Immature natural killer cell (primary cell): ENCODE data around the gene RTN4R. TPM values are rescaled to one million over a fixed set of nuclear protein-coding genes. Genes with fewer than 3 reads are reported as not detected.

Source experiments
- DNase-seq, 3 donors: peaks; one replicate each; pipeline ENCODE4 v3.0.0; 2022; ENCODE audit warnings: mixed read lengths in 1 of 3
- H3K27ac Mint-ChIP-seq, 6 donors: one replicate each; pipeline ENCODE4 v1.8.0; 2020; ENCODE audit warnings: mixed read lengths in 6 of 6, mild to moderate bottlenecking in 5 of 6, inconsistent platforms in 4 of 6, moderate library complexity in 3 of 6
- H3K27me3 Mint-ChIP-seq, 3 donors: one replicate each; pipeline ENCODE4 v1.8.0; 2020 to 2021; ENCODE audit warnings: low read depth in 3 of 3, mild to moderate bottlenecking in 3 of 3, mixed read lengths in 3 of 3, moderate library complexity in 3 of 3, inconsistent platforms in 1 of 3
- H3K36me3 Mint-ChIP-seq, 3 donors: one replicate each; pipeline ENCODE4 v1.8.0; 2020; ENCODE audit warnings: mixed read lengths in 3 of 3, inconsistent platforms in 2 of 3, mild to moderate bottlenecking in 2 of 3
- H3K4me1 Mint-ChIP-seq, 2 donors: one replicate each; pipeline ENCODE4 v1.8.0; 2020; ENCODE audit warnings: inconsistent platforms in 2 of 2, mild to moderate bottlenecking in 2 of 2, mixed read lengths in 2 of 2, moderate library complexity in 1 of 2
- H3K4me3 Mint-ChIP-seq, 5 donors: one replicate each; pipeline ENCODE4 v1.8.0; 2020; ENCODE audit warnings: mild to moderate bottlenecking in 5 of 5, mixed read lengths in 5 of 5, inconsistent platforms in 3 of 5, moderate library complexity in 3 of 5
- H3K9me3 Mint-ChIP-seq, 6 donors: one replicate each; pipeline ENCODE4 v1.8.0; 2020; ENCODE audit warnings: mild to moderate bottlenecking in 6 of 6, mixed read lengths in 6 of 6, inconsistent platforms in 4 of 6, moderate library complexity in 3 of 6
- polyA plus RNA-seq, 3 donors: library from polyadenylated mRNA; unstranded; fragments of 300-500 nt; fragmentation: Illumina TruSeq; gene quantifications; one replicate each; pipeline ENCODE4 v1.2.3, GENCODE V29; 2021

Gene RTN4R
- polyA plus RNA-seq, 3 donors from 2014 or later: 1.1 to 3.9 (median 2.2) TPM

- Mint-ChIP-seq H3K27me3 (peaks cover 0 to 2% (median 0%) of the 10 kb centered on the region in 3 donors), H3K4me3 (no peak overlapping the region), H3K4me1 (no peaks in the 10 kb centered on the region), H3K27ac (no peak overlapping the region), H3K36me3 (no peaks in the 10 kb centered on the region), H3K9me3 (no peaks in the 10 kb centered on the region)
- no peak for DNase-seq
Measured at GRCh38 chr22:20256027-20256426, 12.1 kb downstream of the RTN4R start.

- H3K27me3 Mint-ChIP-seq: peaks cover 0 to 2% (median 0%) of the 10 kb centered on the region in 3 donors
- H3K9me3 Mint-ChIP-seq: no peaks in the 10 kb centered on the region
- H3K4me3 Mint-ChIP-seq: no peak overlapping the region
- peaks cover 0 to under 1% of the 10 kb centered on the region in 2 donors for H3K4me1 Mint-ChIP-seq
- no peak for DNase-seq
- H3K36me3 Mint-ChIP-seq: no peaks in the 10 kb centered on the region
- H3K27ac Mint-ChIP-seq: peak overlapping the region in 3 of 6 donors; percentile 5 to 46 (median 42)
Measured at GRCh38 chr22:20254975-20255946, 12.9 kb downstream of the RTN4R start.

DNA sequence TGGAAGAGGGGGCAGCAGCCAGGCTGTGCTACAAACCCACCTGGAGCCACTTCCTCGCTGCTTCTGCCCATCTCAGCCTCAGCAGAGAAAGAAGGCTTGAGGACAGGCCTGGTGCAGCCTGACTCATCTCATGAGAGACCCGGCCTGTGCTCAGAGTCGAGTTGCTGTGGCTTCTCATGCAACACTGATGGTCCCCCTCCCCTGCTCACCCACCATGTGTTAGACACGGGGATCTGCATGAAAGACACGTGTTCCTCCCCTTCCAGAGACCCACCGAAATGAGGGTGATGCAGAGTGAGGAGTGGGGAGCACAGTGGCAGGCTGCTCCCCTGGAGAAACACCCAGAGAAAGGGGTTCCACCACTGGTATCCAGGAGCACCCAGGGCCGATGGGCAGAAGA, 15.0 kb downstream of the RTN4R start:
- Mint-ChIP-seq H3K9me3 (no peaks in the 10 kb centered on the region), H3K4me3 (no peak overlapping the region), H3K36me3 (no peaks in the 10 kb centered on the region), H3K4me1 (peaks cover 0 to 2% of the 10 kb centered on the region in 2 donors), H3K27ac (no peak overlapping the region), H3K27me3 (peaks cover 0 to 3% (median 0%) of the 10 kb centered on the region in 3 donors)
- DNase-seq: no peak

DNA sequence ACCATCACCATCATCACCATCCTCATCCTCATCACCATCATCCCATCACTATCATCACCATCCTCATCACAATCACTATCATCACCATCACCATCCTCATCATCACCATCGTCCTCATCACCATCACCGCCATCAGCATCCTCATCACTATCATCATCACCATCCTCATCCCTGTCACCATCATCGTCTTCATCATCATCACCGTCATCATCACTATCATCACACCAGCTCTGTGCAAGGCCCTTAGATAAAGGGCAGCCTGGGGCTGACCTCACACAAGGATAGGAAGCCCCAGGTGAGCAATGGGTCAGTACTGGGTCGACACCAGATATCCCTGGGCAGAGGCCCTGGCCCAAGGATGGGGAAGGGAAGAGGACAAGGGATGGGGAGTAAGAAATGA, 16.1 kb downstream of the RTN4R start:
- no peaks in the 10 kb centered on the region for H3K9me3 Mint-ChIP-seq
- peaks cover 0 to 3% (median 0%) of the 10 kb centered on the region in 3 donors for H3K27me3 Mint-ChIP-seq
- H3K36me3 Mint-ChIP-seq: no peaks in the 10 kb centered on the region
- H3K4me1 Mint-ChIP-seq: peaks cover 0 to 2% of the 10 kb centered on the region in 2 donors
- no peak for DNase-seq
- H3K4me3 Mint-ChIP-seq: no peak overlapping the region
- H3K27ac Mint-ChIP-seq: no peak overlapping the region

DNA sequence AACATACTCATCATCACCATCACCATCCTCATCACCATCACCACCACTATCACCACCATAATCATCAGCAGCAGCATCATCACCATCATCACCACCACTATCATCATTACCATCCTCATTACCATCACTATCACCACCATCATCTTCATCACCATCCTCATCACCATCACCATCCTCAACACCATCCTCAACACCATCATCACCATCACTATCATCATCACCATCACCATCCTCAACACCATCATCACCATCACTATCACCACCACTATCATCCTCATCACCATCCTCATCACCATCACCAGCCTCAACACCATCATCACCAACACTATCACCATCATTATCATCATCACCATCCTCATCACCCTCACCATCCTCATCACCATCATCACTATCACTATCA, 16.6 kb downstream of the RTN4R start:
- Mint-ChIP-seq H3K36me3 (no peaks in the 10 kb centered on the region), H3K4me3 (no peak overlapping the region), H3K9me3 (no peaks in the 10 kb centered on the region), H3K27me3 (peaks cover 0 to 3% (median 0%) of the 10 kb centered on the region in 3 donors), H3K27ac (no peak overlapping the region), H3K4me1 (peaks cover 0 to 2% of the 10 kb centered on the region in 2 donors)
- no peak for DNase-seq

DNA sequence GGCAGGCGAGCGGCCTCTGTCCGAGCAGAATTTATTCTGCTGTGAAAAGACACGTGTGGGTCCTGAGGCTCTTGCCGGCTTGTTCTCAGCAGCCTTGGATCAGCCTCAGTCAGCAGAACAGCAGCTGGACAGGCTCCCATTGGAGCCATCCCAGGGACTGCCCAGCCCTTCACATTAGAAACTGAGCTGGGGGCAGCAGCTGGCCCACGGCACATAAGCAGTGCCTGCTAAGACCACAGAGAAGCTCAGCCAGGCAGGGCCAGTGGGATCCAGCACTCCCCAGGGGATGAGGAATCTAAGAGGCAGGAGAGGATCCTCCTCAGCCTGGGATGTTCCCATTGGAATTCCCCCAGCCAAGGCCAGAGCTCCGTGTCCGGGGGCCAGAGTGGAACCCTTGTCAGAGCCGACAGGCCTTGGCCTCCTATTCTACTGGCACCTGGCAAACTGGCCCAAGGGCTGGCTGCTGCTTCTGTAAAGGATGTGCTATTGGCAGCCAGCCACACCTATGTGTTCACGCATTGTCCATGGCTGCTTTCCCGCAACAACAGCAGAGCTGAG, 18.2 kb downstream of the RTN4R start:
- no peaks in the 10 kb centered on the region for H3K9me3 Mint-ChIP-seq
- H3K36me3 Mint-ChIP-seq: no peaks in the 10 kb centered on the region
- no peak for DNase-seq
- H3K4me3 Mint-ChIP-seq: no peak overlapping the region
- peaks cover 11 to 13% of the 10 kb centered on the region in 2 donors for H3K4me1 Mint-ChIP-seq
- no peak overlapping the region for H3K27ac Mint-ChIP-seq
- peaks cover 3 to 9% (median 5%) of the 10 kb centered on the region in 3 donors for H3K27me3 Mint-ChIP-seq

DNA sequence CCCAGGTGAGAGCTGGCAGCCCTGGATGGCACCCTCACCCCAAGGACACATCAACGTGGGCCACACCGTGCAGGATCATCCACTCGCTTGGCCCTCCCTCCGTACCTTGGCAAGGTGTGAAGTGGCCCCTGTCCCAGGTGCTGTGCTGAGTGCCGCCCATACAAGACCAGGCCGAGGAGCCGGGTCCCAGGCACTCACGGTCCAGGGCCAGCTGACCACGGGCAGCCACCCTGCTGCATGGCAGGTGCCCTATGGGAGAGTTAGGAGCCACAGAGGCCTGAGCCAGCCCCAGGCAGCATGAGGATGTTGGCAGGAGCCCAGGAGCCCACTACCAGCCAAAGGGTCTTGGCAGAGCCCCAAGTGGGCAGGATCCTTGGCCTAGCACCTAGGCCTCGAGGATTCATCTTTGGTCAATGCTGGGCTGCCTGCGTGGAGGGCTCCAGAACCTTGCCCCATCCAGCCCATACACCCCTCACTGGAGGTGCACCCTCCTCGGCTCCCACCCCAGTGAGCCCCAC, 19.6 kb downstream of the RTN4R start:
- Mint-ChIP-seq H3K27ac (no peak overlapping the region), H3K4me1 (peaks cover 25 to 27% of the 10 kb centered on the region in 2 donors), H3K4me3 (no peak overlapping the region), H3K36me3 (no peaks in the 10 kb centered on the region), H3K27me3 (peaks cover 6 to 12% (median 8%) of the 10 kb centered on the region in 3 donors), H3K9me3 (no peaks in the 10 kb centered on the region)
- DNase-seq: no peak

DNA sequence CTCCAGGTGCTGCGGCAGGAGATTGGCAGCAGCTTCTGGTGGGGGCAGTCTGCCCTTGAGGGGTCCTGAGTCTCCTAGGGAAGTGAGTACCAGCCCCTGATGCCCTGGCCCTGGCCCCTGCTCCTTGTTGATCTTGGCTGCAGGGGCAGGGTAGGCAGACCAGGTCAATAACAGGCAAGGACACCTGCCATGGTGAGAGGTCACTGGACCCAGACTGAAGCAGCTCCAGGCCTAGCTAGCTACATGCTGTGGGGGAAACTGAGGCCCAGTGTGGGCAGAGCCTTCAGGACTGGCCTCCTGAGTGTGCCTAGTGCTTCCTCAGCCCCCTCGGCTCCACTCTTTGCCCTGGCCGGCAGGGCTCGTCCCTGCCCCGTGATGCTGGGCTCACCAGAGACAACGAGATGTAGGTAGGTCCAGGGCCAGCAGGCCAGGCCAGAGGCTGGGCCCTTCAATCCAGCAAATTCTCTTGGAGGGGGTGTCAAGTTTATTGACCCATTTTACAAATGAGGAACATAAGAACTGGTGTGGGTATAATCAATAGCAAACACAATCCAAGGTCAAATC, 20.4 kb downstream of the RTN4R start:
- Mint-ChIP-seq H3K4me3 (no peak overlapping the region), H3K27ac (peak overlapping the region in 3 of 6 donors; percentile 13 to 58 (median 14)), H3K9me3 (no peaks in the 10 kb centered on the region)

GRCh38 chr22:20247010-20247505, 21.1 kb downstream of the RTN4R start:
- Mint-ChIP-seq H3K36me3 (no peaks in the 10 kb centered on the region), H3K9me3 (no peaks in the 10 kb centered on the region), H3K4me1 (peaks cover 29 to 37% of the 10 kb centered on the region in 2 donors), H3K27me3 (peaks cover 6 to 11% (median 8%) of the 10 kb centered on the region in 3 donors), H3K4me3 (no peak overlapping the region), H3K27ac (no peak overlapping the region)
- DNase-seq: no peak

More for the DNA sequence above, 20.4 kb downstream of the RTN4R start:
- peaks cover 29 to 34% of the 10 kb centered on the region in 2 donors for H3K4me1 Mint-ChIP-seq
- no peaks in the 10 kb centered on the region for H3K36me3 Mint-ChIP-seq
- DNase-seq: no peak
- H3K27me3 Mint-ChIP-seq: peaks cover 6 to 11% (median 8%) of the 10 kb centered on the region in 3 donors

DNA sequence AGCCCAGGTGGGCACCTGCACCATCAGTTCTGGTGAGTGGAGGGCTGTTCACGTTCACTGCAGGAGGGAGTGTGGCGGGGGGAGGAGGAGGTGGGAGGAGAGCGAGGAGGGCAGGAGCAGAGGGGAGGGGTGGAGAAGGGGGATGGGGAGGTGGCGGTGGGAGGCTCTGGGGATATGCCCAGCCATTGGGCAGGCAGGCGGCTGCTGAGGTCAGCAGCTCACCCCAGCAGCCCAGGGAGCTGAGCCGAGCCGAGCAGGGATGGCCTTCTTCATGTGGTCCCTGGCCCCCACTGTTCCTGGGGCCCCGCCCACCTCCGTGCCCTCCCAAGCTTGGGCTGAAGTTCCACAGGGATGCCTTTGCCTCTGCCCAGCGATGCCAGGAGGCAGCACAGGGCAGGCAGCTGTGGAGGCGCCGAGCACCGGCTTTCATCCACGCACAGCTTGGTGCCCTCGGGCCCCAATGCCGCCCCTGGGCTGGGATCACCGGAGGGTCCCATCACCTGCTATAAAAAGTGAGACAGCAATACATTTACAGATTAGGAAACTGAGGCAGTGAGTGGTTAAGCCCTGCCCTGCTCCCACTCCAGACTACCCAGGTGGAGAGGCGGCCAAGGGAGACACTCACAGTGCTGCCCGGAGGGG, 21.6 kb downstream of the RTN4R start:
- H3K27me3 Mint-ChIP-seq: peaks cover 6 to 11% (median 8%) of the 10 kb centered on the region in 3 donors
- no peaks in the 10 kb centered on the region for H3K9me3 Mint-ChIP-seq
- no peaks in the 10 kb centered on the region for H3K36me3 Mint-ChIP-seq
- H3K4me3 Mint-ChIP-seq: no peak overlapping the region
- no peak for DNase-seq
- H3K27ac Mint-ChIP-seq: no peak overlapping the region
- peaks cover 29 to 37% of the 10 kb centered on the region in 2 donors for H3K4me1 Mint-ChIP-seq

DNA sequence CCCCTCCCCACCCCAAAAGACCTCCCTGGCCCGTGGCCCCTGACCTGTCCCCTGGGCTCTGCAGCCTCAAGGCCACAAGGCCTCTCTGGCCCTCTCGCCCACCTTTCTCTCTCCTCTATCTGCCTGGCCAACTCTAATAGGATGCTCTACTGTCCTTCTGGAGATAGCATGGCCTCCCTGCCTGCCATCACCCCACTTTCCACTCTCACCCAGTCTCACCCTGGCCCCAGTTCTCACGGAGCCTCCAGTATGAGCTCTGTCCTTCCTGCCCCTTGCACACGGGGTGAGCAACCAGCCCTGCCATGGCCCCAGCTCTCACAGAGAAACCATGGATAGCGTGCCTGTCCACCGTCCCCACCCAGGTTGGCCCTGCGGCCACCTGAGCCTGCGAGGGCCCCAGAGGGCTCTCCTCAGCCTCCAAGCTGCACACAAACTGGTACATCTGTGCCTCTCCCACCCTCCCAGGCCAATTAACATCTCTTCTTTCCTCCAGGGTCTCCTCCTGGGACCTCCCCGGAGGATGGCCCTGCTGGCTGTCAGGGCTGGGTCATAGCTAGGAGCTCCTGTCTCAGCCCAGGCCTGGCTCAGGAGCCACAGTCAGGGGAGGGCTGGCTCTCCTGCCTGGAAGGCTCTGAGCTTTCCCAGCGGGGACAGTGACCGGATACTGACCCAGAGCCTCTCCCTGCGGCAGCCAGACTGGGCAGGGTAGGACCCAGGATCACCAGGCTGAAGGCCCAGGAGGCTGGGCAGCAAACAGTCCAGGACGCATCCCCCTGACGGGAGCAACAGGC, 22.3 kb downstream of the RTN4R start:
- no peak for DNase-seq
- H3K36me3 Mint-ChIP-seq: no peaks in the 10 kb centered on the region
- H3K4me1 Mint-ChIP-seq: peaks cover 29 to 42% of the 10 kb centered on the region in 2 donors
- H3K27me3 Mint-ChIP-seq: peaks cover 6 to 11% (median 8%) of the 10 kb centered on the region in 3 donors
- H3K27ac Mint-ChIP-seq: peak overlapping the region; percentile 90 to 95 (median 94)
- peak overlapping the region; percentile 65 to 82 (median 72) for H3K4me3 Mint-ChIP-seq
- no peaks in the 10 kb centered on the region for H3K9me3 Mint-ChIP-seq

GRCh38 chr22:20244691-20245576, 23.2 kb downstream of the RTN4R start:
- DNase-seq: peak; percentile 75 to 80 (median 79)
- no peaks in the 10 kb centered on the region for H3K36me3 Mint-ChIP-seq
- peak overlapping the region; percentile 91 to 95 (median 94) for H3K27ac Mint-ChIP-seq
- H3K27me3 Mint-ChIP-seq: peaks cover 6 to 11% (median 8%) of the 10 kb centered on the region in 3 donors
- H3K9me3 Mint-ChIP-seq: no peaks in the 10 kb centered on the region
- peak overlapping the region; percentile 67 to 82 (median 78) for H3K4me3 Mint-ChIP-seq
- peaks cover 29 to 43% of the 10 kb centered on the region in 2 donors for H3K4me1 Mint-ChIP-seq
